Stimulated activated CD4-positive, alpha-beta T cell treated with anti-CD3 and anti-CD28 coated beads, Interleukin-2, amount 100 ng/mL, for 24 hours (primary cell): ENCODE measurements around the gene NDUFS5.
"Not testable (repeated sequence)": the region's sequence is repeated elsewhere in the genome, so short reads cannot be mapped to it uniquely, and the experiment has no call there.

Experiments
- DNase-seq, 2 donors: peaks; one replicate each; pipeline ENCODE4 v3.0.0-alpha.2; 2020

Gene NDUFS5

DNA sequence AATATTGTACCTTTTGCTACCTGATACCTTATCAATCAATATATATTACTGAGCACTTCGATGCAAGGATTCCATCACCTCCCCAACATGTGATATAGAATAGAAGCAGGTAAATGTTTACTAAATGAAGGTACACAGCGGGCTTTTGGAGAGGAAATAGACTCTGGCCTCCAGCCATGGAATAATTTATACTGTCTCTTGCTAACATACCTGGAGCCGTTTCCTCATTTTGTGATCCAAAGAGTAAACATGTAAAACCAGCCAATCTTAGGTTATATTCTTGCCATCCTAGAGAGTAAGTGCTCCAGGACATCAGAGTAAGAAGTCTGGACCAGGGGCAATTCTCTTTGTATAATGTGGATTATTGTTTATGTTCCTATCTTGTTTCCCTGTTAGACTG lies 39.4 kb downstream of the NDUFS5 start:
- DNase-seq = no peak

DNA sequence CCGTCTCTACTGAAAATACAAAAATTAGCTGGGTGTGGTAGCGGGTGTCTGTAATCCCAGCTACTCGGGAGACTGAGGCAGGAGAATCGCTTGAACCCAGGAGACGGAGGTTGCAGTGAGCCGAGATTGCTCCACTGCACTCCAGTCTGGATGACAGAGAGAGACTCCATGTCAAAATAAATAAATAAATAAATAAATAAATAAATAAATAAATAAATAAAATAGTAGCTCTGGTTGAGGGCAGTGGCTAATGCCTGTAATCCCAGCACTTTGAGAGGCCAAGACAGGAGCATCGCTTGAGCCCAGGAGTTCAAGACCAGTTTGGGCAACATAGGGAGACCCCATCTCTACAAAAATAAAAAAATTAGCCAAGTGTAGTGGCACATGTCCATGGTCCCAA lies 42.1 kb downstream of the NDUFS5 start:
- not testable (repeated sequence) for DNase-seq

- not testable (repeated sequence) for DNase-seq
Observed at GRCh38 chr1:39071557-39071956, 45.4 kb downstream of the NDUFS5 start.

- DNase-seq = no peak
Observed at GRCh38 chr1:39076127-39076798, 50.1 kb downstream of the NDUFS5 start.

GRCh38 chr1:39076799-39077148 lies 50.6 kb downstream of the NDUFS5 start:
- no peak for DNase-seq

DNA sequence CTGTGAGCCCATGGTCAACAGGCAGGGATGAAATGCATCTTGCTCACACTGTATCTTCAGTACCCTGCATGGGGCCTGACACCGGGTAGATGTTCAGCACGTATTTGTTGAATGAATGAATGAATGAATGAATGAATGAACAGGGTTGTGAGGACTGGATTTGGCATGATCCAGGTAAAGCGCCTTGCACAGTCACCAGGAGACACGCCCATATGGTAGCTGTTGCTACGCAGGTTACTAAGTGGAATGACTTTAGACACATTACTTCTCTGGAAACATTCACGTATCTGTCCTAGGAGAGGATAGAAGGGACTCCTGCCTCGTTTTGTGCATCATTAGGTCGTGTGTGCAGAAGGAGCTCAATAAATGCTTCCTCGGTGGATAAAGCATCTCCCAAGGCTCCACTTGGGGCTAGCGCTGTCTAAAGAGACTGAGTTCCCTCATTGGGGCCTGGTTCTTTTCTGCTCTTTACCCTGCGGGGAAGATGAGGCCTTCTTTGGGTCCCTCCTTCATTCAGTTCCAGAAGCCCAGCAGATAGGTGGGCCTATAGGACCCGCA lies 54.2 kb downstream of the NDUFS5 start:
- no peak for DNase-seq

DNA sequence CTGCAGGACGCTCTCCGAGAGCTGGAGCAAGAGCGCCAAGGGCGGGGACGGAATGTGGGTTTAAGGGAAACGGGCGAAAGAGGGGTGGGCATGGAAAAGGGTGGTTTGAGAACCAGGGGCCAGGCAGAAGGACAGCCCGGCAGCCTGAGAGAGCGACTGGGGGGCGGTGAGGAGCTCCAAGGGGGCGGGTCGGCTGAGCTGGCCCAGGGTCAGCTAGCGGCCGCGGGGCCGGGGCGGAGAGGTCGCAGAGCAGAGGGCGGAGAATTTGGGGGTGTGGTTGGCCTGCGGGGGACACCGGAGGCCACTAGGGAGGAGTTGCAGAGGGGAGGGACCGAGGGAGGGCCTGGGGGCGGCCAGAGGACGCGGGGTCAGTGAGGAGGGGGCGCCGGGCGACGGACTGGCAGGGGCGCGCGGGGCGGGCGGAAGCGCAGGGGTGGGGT lies 54.7 kb downstream of the NDUFS5 start:
- DNase-seq = no peak

DNA sequence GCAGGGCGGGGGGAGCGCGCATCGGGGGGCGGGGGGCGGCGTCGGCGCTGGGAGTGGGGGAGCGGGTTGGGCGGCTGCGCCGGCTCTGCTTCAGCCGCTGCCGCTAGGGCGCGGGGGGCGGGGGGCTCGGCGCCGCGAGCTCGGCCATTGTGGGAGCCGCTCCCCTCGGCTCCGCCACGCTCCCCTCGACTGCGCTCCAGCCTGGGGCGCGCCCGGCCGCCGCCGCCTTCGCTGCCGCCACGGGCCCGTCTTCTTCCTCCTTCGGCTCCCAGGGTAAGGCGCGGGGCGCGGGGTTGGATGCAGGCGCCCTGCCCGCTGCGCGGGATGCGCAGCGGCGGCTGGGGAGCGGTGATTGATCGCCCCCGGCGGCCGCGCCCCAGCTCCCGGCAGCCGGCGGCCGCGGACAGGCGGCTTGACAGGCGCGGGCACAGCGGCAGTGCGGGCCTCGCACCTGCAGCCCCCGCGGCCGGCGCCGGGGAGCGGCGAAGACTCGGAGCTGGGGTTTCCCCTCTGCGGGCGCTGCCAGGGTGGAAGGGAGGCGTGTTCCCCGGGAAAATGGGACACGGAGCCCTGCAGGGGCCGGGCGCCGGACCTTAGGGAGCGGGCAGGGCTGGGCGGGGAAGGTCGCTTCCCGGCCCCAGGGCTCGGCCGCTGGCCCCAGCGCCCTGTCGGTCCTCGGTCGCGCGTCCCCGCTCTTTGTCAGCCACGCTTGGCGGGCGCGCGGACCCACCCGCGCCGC lies 55.3 kb downstream of the NDUFS5 start:
- DNase-seq = peak in 1 of 2 donors; percentile 48

- no peak for DNase-seq
Observed at GRCh38 chr1:39082010-39082799, 56.1 kb downstream of the NDUFS5 start.

DNA sequence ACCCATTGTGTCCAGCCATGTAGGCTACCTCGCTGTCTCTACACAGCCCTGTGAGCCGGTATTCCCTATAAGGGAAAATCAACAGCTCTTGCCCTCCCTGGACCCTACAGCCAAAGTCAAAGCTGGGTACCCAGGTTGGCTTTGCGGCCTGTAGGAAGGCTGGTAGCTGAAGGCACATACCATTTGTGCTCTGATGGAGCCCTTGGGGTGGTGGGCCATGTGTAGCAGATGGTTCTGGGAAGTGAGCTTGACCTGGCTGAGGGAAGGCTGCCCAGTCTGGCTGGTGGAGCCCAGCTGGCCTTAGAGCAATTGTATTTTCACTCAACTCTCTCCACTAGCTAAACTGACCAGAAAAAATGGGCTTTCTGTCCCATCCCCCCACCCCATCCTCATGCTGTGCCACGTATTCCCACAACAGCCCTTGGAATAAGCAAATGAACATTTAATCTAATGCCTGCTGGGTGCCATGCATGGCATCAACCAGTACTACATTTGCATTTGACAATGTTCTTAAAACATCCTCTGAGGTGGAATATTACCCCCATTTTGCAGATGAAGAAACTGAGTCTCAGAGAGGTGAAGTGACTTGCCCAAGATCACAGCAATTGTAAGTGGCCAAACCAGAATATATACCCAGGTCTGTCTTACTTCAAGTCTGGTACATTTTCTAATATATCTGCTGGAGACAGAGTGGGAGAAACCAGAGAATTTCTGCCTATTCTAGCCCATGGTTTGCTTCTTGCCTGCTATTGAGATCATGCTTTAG lies 56.8 kb downstream of the NDUFS5 start:
- DNase-seq = no peak

- DNase-seq = no peak
Observed at GRCh38 chr1:39084191-39084590, 58.0 kb downstream of the NDUFS5 start.
